Psoas muscle (tissue), 8 donors: ENCODE results near the gene CISTR. TPM values are rescaled to one million over a fixed set of nuclear protein-coding genes. Genes with fewer than 3 reads are reported as not detected.

Experiments
- ATAC-seq, 4 donors: fragments of 200-7000 bp; cut with Tn5 transposase; one replicate each; pipeline ENCODE4 v1.9.1; 2020; ENCODE audit warnings: moderate library complexity in 3 of 4, mild to moderate bottlenecking in 2 of 4
- DNase-seq, 2 donors: peaks; one replicate each; pipeline ENCODE4 v3.0.0-alpha.2; 2020
- H3K27ac ChIP-seq: fragments of 200-600 bp; one replicate; pipeline ENCODE4 v1.8.0; 2022
- H3K27me3 ChIP-seq, 3 donors: fragments of 200-600 bp in 1 of 3; one replicate each; pipeline versions ENCODE4 v1.6.1 to v1.8.0; 2013 to 2022; ENCODE audit warnings: low read length in 2 of 3, mild to moderate bottlenecking in 2 of 3, moderate library complexity in 1 of 3; ENCODE audit not compliant: insufficient read depth in 3 of 3
- H3K36me3 ChIP-seq, 2 donors: fragments of 200-600 bp in 1 of 2; one replicate each; pipeline versions ENCODE4 v1.6.1 to v1.8.0; 2013 to 2022; ENCODE audit warnings: low read depth in 1 of 2, mild to moderate bottlenecking in 1 of 2, moderate library complexity in 1 of 2; ENCODE audit not compliant: insufficient read depth in 1 of 2
- H3K4me1 ChIP-seq: fragments of 200-600 bp; one replicate; pipeline ENCODE4 v1.8.0; 2022
- H3K4me3 ChIP-seq: fragments of 200-600 bp; one replicate; pipeline ENCODE4 v1.8.0; 2022; ENCODE audit warnings: mild to moderate bottlenecking
- H3K9me3 ChIP-seq: fragments of 200-600 bp; one replicate; pipeline ENCODE4 v1.8.0; 2022
- CTCF ChIP-seq: fragments of 200-600 bp; IDR thresholded peaks from one replicate; pipeline ENCODE4 v1.8.0; 2022; ENCODE audit warnings: antibody characterized with exemption
- WGBS, 3 donors: extraction: QIAGEN DNeasy Blood & Tissue Kit; methylation state at CpG; one replicate each; pipeline versions ENCODE4 v1.1.6 to v1.1.7; 2013; 5-methylcytosine and 5-hydroxymethylcytosine counted together
- intact Hi-C, 2 donors: fragments of 100-400 bp; cut with DNase I; formaldehyde crosslinking; loops; one replicate each; pipeline versions ENCODE4 v1.11.0 to v1.14.2; 2022
- polyA plus RNA-seq, 3 donors: library from polyadenylated mRNA; stranded (reverse); fragments of 200-250 nt; gene quantifications; one replicate each; pipeline ENCODE4 v1.2.3, GENCODE V29; 2013
- total RNA-seq, 4 donors: library from RNA; stranded (reverse); fragmentation: NEBNext Ultra II Directional in 2 of 4; extraction: Animal tissue kit (Norgen Biotek cat#: 25700) in 2 of 4; gene quantifications; one replicate each; pipeline versions ENCODE4 v1.2.1 to v1.2.4, GENCODE V29; 2021 to 2023
- donor health status: healthy with polysubstance abuse.
- donor health status: DM: no; HTN: no; CAD: no; lungs with moderate emphysema.
- donor health status: Bipolar disorder and iron deficiency.
- donor health status: healthy.
- donor health status: DM: yes; HTN: yes; CAD: no.
- donor health status: DM: no; HTN: no; CAD: no.
- donor health status: DM: no; HTN: no; CAD: no.
- donor health status: DM: yes; HTN: yes; CAD: no.

Gene CISTR
- total and polyA plus RNA-seq, 7 donors = not detected

GRCh38 chr12:53750812-53751335, 905 bp downstream of the CISTR start:
- no peaks in the 10 kb centered on the region for H3K36me3 ChIP-seq
- intact Hi-C loops = no loop called here
- H3K4me1 ChIP-seq = peaks cover 13% of the 10 kb centered on the region
- no peak for TF ChIP-seq CTCF
- ATAC-seq (peak; percentile 20 to 44 (median 28)), DNase-seq (peak; percentile 32 to 59)
- no peaks in the 10 kb centered on the region for H3K9me3 ChIP-seq
- H3K27ac ChIP-seq = no peak overlapping the region
- peaks cover 0 to 56% (median 19%) of the 10 kb centered on the region in 3 donors for H3K27me3 ChIP-seq
- WGBS, 3 donors = 3 to 5% (median 4%) methylated on average over 28 to 36 of the region's 36 CpGs
- H3K4me3 ChIP-seq = peak overlapping the region; percentile 70

GRCh38 chr12:53749986-53750811, 1.6 kb downstream of the CISTR start:
- no peaks in the 10 kb centered on the region for H3K9me3 ChIP-seq
- H3K27me3 ChIP-seq = peaks cover 0 to 56% (median 19%) of the 10 kb centered on the region in 3 donors
- ATAC-seq (no peak), DNase-seq (no peak)
- H3K36me3 ChIP-seq = no peaks in the 10 kb centered on the region
- peak overlapping the region; percentile 70 for H3K4me3 ChIP-seq
- H3K4me1 ChIP-seq = peaks cover 13% of the 10 kb centered on the region
- TF ChIP-seq CTCF = no peak
- H3K27ac ChIP-seq = no peak overlapping the region
- intact Hi-C loops = no loop called here
- WGBS, 3 donors = 55 to 61% (median 58%) methylated on average over 10 of the region's 10 CpGs

GRCh38 chr12:53748072-53748840, 3.5 kb downstream of the CISTR start:
- intact Hi-C loops = no loop called here
- Histone ChIP-seq H3K4me3 (no peak overlapping the region), H3K4me1 (peaks cover 13% of the 10 kb centered on the region), H3K27me3 (peaks cover 0 to 58% (median 19%) of the 10 kb centered on the region in 3 donors), H3K27ac (no peak overlapping the region), H3K9me3 (no peaks in the 10 kb centered on the region), H3K36me3 (no peaks in the 10 kb centered on the region)
- WGBS, 3 donors = 51 to 56% (median 53%) methylated on average over 16 to 22 of the region's 22 CpGs
- DNase-seq (no peak), ATAC-seq (no peak)
- no peak for TF ChIP-seq CTCF

GRCh38 chr12:53747095-53747494, 4.7 kb downstream of the CISTR start:
- TF ChIP-seq CTCF = no peak
- 38 to 45% (median 45%) methylated on average over 5 of the region's 5 CpGs for WGBS, 3 donors
- Histone ChIP-seq H3K36me3 (no peaks in the 10 kb centered on the region), H3K27me3 (peaks cover 0 to 67% (median 19%) of the 10 kb centered on the region in 3 donors), H3K4me1 (peaks cover 13% of the 10 kb centered on the region), H3K4me3 (no peak overlapping the region), H3K27ac (no peak overlapping the region), H3K9me3 (no peaks in the 10 kb centered on the region)
- intact Hi-C loops = no loop called here
- DNase-seq (no peak), ATAC-seq (peak in 1 of 4 donors; percentile 4)
